Globus pallidus (tissue), 1 donor: ENCODE measurements around the gene STXBP6.
"Not testable (repeated sequence)": the region's sequence is repeated elsewhere in the genome, so short reads cannot be mapped to it uniquely, and the experiment has no call there.

Experiments used
- DNase-seq: peaks from one replicate; pipeline ENCODE4 v3.0.0-alpha.2; 2015; ENCODE audit warnings: low spot score

STXBP6 gene

GRCh38 chr14:24986206-24986893 lies 63.6 kb downstream of the STXBP6 start:
- DNase-seq: no peak

GRCh38 chr14:24984846-24985589 lies 64.9 kb downstream of the STXBP6 start:
- no peak for DNase-seq

- DNase-seq: no peak
Measured at GRCh38 chr14:24982472-24983155, 67.3 kb downstream of the STXBP6 start.

- no peak for DNase-seq
Measured at GRCh38 chr14:24979725-24980239, 70.2 kb downstream of the STXBP6 start.

- no peak for DNase-seq
Measured at GRCh38 chr14:24978862-24979724, 70.9 kb downstream of the STXBP6 start.

DNA sequence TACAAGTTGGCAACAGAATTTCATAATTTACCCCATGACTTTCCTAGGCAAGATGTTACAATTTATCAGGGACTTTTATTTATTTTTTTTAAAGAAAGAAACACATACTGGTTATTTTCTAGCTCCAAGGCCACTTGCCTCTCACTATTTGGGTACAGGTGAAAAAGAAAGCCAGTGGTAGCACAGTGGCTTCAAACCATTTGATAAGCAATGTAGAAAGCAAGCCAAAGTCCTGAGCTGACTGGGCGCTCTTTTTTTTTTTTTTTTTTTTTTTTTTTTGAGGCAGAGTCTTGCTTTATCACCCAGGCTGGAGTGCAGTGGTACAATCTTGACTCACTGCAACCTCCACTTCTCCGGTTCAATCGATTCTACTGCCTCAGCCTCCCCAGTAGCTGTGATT lies 73.3 kb downstream of the STXBP6 start:
- no peak for DNase-seq

- DNase-seq: no peak
Measured at GRCh38 chr14:24975393-24975792, 74.6 kb downstream of the STXBP6 start.

DNA sequence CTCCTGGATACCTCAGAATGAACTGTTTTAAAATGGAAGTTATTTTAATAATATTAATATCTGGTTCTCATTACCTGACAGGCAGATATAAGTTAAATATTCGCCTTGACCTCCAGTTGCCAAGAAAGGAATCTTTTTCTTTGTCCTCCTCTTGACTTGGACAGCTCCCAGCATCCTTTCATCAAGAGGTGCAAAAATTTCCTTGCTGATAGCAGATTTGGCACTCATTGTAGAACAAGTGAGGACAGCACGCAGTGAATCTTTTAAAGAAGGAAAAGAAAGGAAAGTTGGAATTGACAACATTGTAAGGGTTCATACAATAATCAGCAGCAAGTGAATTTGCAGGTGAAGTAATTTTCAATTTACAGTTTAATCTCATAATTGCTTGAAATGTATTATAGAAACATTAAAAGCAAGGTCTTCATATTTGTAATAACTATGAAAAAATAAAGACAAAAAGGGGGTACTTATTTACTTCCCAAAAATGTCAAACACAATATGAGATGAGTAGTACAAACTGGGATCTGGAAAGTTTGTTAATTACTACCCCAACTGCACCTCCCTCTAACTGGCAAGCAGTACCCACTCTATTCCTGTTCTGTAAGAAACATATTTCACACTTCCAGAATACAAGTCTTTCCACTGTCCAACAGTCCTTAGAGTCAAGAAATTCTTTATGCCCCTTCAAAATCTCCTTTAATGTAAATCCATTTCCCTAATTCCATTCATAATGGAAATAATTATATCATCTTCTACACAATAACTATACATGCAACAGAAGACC lies 75.2 kb downstream of the STXBP6 start:
- no peak for DNase-seq

DNA sequence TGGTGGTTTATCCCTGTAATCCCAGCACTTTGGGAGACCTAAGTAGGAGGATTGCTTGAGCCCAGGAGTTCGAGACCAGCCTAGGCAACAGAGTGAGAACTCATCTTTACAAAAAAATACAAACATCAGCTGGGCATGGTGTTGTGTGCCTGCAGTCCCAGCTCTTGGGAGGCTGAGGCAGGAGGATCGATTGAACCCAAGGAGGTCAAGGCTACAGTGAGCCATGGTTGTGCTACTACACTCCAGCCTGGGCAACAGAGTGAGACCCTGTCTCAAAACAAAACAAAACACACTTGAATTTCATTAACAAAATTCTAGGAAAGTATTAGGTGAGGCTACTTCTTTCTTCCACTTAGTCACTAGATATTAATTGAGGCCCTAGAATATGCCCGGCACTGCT lies 77.1 kb downstream of the STXBP6 start:
- no peak for DNase-seq

DNA sequence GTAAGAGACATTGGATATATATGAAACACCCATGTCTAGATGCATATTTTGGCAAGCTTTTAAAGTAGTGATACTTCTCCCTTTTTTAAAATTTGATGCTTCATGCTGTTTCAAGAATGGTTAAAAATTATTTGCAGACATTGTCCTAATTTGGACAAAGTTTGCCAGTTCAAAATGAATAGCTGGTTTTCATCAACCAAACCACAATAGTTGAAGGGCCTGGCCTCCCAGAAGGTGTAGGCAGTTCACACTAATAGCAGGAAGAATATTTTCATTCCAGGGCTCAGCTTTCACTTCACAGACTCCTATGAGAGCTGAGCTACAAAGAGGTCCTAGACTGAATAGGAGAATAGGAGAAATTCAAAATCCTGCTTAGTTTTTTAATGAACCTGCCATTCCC lies 78.7 kb downstream of the STXBP6 start:
- no peak for DNase-seq

DNA sequence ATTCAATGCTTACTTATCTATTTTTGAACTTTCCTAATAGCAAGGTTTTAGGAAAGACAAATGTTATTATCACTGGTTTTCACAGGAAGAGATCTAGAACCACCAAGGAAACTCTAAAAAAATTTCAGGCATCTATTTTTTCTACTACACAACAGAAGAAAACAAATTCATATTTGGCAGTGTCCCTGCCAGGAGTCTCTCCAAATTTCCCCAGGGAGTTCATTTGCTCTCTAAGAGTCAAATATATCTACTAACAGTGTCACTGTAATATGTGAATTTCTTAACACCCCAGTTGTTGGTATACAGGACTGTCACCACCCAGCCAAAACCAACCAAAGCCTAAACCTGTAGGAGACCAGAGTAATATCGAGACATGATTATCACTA lies 83.4 kb downstream of the STXBP6 start:
- DNase-seq: no peak

DNA sequence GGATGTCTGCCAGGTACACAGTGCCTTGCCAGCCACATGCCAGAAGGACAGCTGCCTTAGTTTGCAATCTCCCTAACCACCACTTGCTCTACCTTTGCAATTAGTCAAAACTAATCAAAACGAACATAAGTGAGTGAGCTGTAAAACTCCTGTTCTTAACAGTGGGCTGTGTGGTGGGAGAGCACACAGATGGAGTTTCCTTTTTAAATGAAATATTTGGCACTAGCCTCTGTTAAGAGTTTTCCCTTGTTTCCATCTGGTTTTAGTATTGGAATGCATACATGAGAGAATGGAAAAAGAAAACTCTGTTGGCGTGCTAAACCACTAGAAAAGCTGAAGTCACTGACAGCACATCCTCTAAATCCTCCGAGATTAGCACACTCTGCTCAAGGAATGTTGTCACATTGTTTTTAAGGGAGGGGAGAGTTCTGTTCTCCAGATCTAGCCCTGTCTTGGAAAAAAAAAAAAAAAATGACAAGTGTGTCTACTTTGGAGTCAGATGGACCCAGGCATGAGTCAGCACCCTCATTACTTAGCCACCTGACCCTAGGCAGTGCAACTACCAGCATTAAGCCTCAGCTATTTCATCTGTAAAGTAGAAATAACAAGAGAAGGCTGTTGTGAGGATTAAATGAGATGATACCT lies 83.9 kb downstream of the STXBP6 start:
- no peak for DNase-seq

DNA sequence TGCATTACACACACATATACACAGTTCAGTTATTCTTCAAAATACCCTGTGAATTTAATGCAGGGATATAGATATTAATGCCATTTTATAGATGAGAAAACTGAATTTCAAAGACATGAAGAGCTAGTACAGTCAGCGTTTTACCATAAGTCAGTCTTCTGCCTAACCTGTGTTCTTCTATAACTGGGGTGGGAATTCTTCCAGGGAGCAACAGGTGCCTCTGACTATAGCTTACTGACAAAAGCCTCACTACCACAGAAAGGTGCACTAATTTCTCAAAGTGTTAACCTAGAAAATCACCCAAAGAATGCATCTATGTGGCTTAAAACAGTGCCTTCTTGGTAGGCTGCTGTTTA lies 84.4 kb downstream of the STXBP6 start:
- no peak for DNase-seq

- no peak for DNase-seq
Measured at GRCh38 chr14:24964591-24964990, 85.4 kb downstream of the STXBP6 start.

DNA sequence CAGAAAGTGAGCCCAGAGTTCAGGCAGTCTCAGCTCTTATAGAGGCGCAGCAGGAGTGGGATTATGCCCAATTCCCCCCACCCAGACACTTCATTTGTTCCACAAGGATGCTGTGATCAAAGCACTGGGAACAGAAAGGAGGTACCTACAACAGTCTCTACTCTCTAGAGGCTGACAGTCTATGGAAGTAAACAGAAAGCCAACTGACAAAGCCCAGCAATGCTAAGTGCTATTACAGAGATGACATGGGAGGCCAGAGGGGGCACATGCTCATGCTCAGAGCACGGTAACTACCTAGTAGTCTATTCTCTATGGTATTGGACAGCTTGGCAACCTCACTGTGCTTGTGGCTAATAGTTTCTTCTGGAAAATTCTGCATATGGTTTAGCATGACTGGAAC lies 85.9 kb downstream of the STXBP6 start:
- no peak for DNase-seq

GRCh38 chr14:24962118-24962517 lies 87.8 kb downstream of the STXBP6 start:
- DNase-seq: not testable (repeated sequence)

- DNase-seq: no peak
Measured at GRCh38 chr14:24960816-24961215, 89.1 kb downstream of the STXBP6 start.

DNA sequence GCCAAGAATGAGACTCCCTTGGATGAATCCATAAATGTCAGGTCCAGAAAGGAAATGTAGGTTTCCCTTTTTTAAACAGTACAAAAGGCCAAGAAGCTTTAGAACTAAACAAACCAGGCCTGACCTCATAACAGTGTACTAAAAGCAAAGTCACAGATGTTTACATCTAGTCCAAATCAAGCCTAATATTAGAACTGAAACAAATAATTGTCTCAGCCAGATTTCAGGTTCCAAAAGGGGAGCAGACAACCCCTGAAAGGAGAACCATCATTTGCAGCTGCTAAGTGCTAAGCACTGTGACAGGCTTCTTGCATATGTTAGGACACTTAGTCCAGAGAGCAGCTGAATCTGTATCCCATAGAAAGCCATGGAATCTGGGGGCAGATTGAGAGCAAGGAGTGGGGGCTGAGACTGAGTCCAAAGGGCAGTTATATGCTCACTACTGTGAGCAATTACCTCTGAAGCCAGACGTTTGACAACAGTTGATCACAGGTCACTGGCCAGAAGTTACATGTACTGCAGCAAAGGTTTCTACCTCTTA lies 90.1 kb downstream of the STXBP6 start:
- no peak for DNase-seq

GRCh38 chr14:24958271-24958670 lies 91.7 kb downstream of the STXBP6 start:
- DNase-seq: no peak

DNA sequence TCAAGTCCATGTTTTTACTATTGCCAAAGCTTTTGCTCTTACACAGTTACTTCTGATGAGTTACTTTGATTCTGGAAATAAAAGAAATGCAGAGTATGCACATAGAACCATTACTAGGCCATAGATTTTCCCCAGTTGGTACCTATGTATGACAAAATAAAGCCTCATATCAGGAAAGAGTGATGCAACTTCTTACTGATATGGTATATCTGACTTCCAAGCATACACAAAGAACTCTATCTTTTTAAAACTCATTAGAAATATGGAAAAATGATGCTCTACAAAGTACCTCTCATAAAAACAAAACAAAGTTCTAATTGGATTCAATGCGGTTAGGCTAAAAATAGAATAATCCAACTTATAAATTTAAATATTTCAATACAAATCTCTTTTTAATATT lies 92.1 kb downstream of the STXBP6 start:
- DNase-seq: no peak
